HG03442 (cell line): ENCODE measurements around the gene DNASE2B.

Experiments used
- ATAC-seq: cut with Tn5 transposase; IDR thresholded peaks from one replicate; pipeline ENCODE4 v1.9.1; 2021; ENCODE audit warnings: mild to moderate bottlenecking, moderate library complexity; ENCODE audit not compliant: unreplicated experiment

The DNASE2B gene

DNA sequence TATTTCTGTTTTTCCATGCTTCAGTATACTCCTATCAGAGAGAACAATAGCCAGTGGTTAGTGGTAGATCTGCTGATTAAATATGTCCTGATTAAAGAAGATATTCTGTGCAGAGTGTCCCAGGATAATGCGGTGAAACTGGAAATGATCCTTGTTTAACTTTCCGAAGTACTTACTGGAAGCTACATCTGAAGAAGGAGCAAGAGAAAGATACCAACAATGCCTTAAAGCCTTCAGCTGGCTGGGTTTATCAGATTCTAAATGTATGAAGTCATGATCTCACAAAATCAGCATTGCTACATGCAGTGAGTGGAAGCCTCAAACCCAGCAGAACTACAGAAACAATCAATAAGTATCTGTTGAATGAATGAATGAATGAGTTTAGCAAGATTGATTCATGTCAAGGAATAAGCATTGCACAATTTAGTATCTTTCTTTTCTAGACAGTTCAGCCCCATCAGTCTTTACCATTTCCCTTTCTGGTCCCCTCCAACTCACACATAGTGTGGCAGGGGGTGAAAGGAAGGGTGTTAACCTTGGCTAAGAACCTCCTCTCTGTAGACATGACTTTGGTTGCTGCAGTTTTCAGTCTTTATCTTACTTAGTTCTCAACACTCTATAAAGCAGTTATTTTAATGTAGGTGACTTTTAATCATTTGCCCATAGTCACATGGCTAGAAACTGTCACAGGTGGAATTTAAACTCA, 24.7 kb upstream of the DNASE2B start:
- no peak for ATAC-seq

DNA sequence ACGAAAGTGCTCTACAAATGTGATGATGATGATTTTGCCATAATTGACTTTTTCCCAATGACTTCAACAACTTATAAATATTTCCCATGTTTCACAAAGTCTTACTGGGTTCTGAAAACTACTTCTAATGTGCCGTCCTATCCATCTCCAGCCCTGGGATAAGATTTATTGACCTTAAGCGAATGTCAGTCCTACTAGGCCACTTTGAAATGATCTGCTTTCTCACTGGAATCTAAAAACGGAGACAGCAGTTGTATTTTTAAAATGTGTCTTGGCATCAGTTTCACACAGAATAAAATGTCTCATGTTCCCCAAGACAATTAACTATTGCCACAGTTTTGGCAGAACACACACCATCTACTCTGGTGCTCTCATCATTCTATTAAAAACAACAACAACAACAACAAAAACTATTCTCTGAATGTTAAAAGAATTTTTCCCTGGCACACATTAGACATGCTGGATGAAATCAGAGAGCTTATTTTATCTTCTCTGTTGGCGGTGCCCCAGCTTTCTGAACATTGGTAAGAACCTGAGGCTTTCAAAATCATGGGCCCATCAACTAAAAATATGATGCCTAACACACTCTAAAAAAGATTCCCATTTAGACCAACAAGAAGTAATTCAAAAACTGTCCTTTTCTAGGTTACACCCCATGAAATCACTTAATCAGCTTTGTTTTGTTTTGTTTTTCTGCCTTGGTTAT, 23.1 kb upstream of the DNASE2B start:
- ATAC-seq: no peak

- ATAC-seq: no peak
Measured at GRCh38 chr1:84376000-84376910, 22.0 kb upstream of the DNASE2B start.

GRCh38 chr1:84377480-84378095, 20.7 kb upstream of the DNASE2B start:
- no peak for ATAC-seq

DNA sequence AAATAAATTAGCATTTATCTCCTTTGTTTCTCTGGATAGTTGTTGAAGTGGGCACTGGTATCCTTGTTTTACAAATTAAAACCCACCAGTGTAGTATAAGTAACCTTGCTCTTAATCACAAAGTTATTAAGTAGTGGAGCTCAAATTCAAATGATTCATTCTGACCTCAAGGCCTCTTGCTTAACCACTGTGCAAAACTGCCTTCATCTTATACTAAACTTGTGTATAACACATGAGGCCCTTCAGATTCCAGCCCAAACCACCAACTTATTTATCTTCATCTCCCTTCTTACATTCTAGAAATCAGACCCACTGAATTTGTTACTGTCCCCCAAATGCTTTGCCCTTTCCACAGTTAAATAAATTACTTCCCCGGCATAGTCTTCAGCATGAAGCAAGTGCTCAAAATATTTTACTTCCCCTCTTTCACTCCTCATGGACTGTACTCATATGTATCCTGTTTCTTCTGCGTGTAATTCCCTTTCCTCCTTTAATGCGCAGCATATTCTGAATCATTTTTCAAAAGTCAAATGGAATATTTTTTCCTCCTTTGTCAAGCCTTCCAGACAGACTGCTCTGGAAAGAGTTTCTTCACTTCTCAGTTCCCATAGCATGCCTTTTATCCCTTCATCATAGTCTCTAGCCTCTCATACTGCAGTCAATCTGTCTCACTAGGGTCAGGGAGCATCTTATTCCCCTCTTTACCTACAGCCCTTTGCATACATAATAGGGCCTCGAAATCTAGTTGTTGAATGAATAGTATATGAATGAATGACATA, 19.0 kb upstream of the DNASE2B start:
- ATAC-seq: no peak

- ATAC-seq: no peak
Measured at GRCh38 chr1:84379917-84380180, 18.4 kb upstream of the DNASE2B start.

GRCh38 chr1:84382127-84382526, 16.2 kb upstream of the DNASE2B start:
- ATAC-seq: no peak

GRCh38 chr1:84385347-84385746, 12.9 kb upstream of the DNASE2B start:
- ATAC-seq: no peak

DNA sequence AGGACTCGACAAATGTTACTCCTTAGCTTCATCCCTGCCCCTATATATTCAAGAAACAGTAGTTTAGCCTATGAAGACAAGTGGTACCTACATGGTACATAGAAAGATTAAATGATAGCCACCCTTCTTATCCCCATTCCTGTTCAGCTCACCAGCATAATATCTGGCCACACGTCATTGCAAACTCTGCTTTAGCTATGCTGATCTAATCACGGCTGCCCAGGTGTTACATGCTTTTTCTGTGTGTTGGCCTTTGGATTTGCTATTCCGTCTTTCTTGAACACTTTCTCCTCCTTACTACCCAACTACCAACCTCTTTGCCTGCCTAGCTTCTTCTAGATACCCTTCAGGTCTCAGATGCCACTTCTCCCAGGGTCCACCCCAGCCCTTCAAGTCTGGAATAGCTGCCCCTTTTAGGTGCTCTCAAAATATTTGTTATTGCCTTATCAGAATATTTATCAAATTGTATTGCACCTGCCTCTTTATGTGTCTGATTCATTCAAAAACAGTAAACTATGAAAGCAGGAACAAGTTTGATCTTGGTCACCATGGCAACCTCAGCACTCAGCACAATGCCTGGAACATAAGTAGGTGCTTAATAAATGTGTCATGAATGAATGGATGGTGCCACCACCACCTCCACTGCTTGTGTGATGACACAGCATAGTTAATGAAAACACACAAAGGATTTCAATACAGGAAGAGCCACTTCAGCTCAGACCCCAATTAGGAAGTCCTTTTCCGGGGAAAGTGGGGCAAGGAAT, 11.4 kb upstream of the DNASE2B start:
- no peak for ATAC-seq

- no peak for ATAC-seq
Measured at GRCh38 chr1:84387480-84388163, 10.7 kb upstream of the DNASE2B start.

- ATAC-seq: no peak
Measured at GRCh38 chr1:84390226-84390625, 8.1 kb upstream of the DNASE2B start.

DNA sequence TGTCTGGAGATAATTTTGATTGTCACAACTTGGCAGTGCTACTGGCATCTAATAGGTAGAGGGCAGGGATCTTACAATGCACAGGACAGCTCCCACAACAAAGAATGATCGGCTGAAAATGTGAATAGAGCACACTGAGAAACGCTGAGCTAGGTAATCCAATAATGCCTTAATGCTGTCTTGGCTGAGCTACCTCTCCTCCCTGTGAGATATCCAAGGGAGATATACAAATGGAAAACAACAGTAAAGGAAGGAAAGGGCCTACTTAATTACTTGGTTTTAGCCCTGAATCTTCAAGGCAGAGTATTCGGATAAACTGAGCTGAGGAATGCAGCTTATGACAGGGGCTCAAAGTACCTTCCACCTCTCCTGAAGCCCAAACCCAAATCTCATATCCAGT, 2.9 kb downstream of the DNASE2B start:
- ATAC-seq: no peak

DNA sequence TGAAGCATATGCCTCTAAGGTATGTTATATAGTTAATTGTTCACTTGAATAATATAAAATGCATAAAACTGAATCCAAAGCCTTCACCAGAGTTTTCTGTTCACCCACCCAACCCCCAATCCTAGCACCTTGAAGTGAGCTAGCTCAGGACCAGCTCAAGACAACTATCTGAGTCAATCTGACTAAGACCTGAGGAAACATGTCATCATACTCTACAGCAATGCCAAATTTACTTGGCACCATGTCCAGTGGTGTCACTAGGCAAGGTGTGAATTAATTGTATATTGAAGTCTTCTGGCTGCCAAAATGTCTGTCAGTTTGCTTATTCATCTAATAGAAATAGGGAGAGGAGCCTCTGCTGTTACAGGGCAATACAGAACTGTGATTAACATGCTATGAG, 3.8 kb downstream of the DNASE2B start:
- no peak for ATAC-seq

DNA sequence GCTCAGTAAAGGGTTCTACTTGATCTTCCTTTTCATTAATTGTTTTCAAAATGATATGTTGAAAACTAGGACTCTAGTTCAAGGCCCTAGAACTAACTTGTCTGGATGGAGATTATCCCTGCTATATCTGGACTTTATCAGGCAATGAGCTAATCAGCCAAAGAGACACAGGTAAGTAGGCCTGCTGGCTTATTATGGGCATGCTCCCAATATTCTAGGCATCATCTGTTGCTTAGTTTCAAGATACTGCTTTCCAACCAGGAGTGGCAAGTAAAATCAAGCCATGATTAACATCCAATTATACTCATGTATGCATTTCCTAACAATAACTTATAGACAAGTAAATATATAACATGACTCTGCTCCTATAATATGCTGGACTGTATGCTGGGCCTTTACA, 4.2 kb downstream of the DNASE2B start:
- no peak for ATAC-seq

DNA sequence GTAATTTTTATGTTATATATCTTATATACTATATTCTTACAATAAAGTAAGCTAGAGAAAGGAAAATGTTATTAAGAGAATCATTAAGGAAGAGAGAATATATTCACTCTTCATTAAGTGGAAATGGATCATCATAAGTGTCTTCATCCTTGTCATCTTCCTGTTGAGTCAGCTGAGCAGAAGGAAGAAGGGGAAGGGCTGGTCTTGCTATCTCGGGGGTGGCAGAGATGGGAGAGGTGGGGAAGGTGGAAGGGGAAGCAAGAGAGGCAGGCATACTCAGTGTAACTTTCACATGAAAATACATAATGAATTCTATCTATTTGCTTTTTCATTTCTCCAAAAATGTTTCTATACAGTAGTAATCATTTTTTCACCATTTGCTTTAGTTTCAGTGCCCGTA, 5.1 kb downstream of the DNASE2B start:
- ATAC-seq: no peak

DNA sequence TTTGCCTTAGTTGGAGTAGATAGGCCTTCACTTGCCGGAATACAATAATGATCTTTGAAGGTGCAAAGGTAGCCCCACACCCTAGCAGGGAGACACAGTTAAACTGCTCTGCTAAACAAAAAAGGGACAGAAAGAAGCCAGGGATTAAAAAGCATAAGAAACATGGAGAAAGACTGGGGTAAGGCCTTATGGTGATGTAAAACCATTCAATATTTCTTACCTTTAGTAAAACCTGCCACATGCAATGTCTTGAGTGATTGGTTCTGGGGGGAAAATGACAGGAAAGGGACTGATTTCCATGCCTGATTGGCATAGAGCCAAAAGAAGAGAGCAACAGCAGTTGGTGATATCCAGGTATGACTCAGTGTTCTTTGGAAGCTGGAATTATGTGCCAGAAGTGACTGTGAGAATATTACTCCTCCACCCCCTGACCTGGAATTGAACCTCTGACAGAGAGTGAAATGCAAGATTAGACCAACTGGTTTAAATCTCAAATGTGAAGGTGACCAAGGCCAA, 8.1 kb downstream of the DNASE2B start:
- ATAC-seq: no peak

DNA sequence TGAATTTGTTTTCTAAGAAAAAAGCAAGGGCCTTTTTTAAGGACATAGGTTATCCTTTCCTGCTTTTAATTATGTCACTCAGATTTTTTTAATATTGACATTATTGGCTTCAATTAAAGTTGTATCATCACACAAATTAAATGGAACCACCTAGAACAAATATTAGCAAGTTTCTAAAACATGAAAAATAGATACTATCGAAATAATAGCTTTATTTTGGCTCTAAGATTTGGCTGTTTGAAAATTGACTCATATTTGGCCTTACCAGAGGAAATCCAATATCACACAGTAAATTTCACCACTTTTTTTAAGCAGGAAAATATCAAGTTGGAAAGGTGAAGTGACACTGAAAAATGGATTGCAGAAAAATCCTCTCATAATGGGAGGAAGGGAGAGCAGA, 9.2 kb downstream of the DNASE2B start:
- ATAC-seq: no peak

DNA sequence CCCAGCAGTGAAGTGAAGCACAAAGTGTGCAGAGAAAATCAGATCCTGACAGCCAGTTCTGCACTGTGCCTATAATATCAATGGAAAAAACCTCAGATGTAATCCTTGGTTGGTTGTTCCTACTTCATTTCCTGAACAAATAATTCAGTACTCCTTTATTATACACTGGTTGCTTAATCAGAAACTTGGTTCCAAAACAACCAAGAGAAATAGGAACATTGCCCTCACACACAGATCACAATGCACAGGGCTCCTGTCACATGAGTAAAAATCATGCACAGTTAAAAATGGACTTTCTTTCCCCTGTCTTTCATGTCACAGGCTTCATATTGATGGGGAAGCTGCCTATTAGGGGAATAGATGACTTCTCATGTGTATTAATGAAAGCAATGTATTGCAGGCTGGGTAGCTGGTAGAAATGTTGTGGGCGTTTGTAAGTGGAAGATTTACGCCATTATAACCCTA, 9.7 kb downstream of the DNASE2B start:
- ATAC-seq: no peak

DNA sequence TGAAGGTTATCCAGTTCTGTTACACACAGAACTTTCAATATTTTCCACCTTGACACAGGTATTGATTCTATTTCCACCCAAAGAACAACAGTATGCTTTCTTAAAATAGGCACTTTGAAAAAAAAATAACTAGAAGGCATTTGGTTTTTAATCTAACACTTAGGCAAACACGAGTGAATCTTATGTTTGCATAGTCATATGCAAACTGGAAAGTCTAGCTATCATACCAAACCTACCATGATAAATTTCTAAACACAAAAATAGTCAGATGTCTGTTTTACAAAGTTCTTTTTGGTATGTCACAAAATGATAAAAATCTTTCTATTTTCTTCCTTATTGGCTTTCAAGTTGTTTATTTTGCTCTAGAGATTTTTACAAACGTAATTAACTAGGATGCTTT, 11.6 kb downstream of the DNASE2B start:
- no peak for ATAC-seq
